ENCODE results near the gene ELAC1.

GRCh38 chr18:51007790-51008139 lies 39.9 kb downstream of the ELAC1 start:
- no peak for TF ChIP-seq EZH2 (IDR thresholded peaks at IDR 0.05; ENCODE audit: insufficient read depth, poor library complexity, severe bottlenecking)
- TF ChIP-seq EZH2phosphoT487 (IDR thresholded peaks at IDR 0.05; ENCODE audit: insufficient read depth, low read depth): no peak
